ENCODE results near the gene SPRR2G.
A peak's percentile ranks its signal among the peaks of the same experiment; 100 is the strongest.
"Not testable (repeated sequence)": the region's sequence is repeated elsewhere in the genome, so short reads cannot be mapped to it uniquely, and the experiment has no call there.

Gene SPRR2G

GRCh38 chr1:153150846-153151245 lies at the start of gene SPRR2G:
SPRR2G (minus strand) TSS chr1:153150890; CDS start chr1:153150110, 780 bp downstream.
- no peak for DNase-seq (ENCODE audit: low read depth in 3 of 3)

- no peak for DNase-seq (ENCODE audit: low read depth in 3 of 3)
These were observed 44.5 kb upstream of the SPRR2G start for GRCh38 chr1:153195216-153195615.

GRCh38 chr1:153194331-153195050 lies 43.8 kb upstream of the SPRR2G start:
- no peak for DNase-seq (ENCODE audit: low read depth in 3 of 3)

GRCh38 chr1:153192697-153193096 lies 42.0 kb upstream of the SPRR2G start:
- peak in 1 of 3 experiments; percentile 2 for DNase-seq (ENCODE audit: low read depth in 3 of 3)

GRCh38 chr1:153190373-153190772 lies 39.7 kb upstream of the SPRR2G start:
- DNase-seq (ENCODE audit: low read depth in 3 of 3): no peak

GRCh38 chr1:153188301-153188700 lies 37.6 kb upstream of the SPRR2G start:
- DNase-seq (ENCODE audit: low read depth in 3 of 3): not testable (repeated sequence)

- no peak for DNase-seq (ENCODE audit: low read depth in 3 of 3)
These were observed 29.9 kb upstream of the SPRR2G start for GRCh38 chr1:153180556-153180955.

GRCh38 chr1:153178922-153179321 lies 28.2 kb upstream of the SPRR2G start:
- no peak for DNase-seq (ENCODE audit: low read depth in 3 of 3)

GRCh38 chr1:153174624-153175023 lies 23.9 kb upstream of the SPRR2G start:
- no peak for DNase-seq (ENCODE audit: low read depth in 3 of 3)

GRCh38 chr1:153168686-153169085 lies 18.0 kb upstream of the SPRR2G start:
- no peak for DNase-seq (ENCODE audit: low read depth in 3 of 3)

GRCh38 chr1:153155541-153155940 lies 4.9 kb upstream of the SPRR2G start:
- DNase-seq (ENCODE audit: low read depth in 3 of 3): no peak

GRCh38 chr1:153152481-153152880 lies 1.8 kb upstream of the SPRR2G start:
- no peak for DNase-seq (ENCODE audit: low read depth in 3 of 3)

- no peak for DNase-seq (ENCODE audit: low read depth in 3 of 3)
These were observed 9.3 kb downstream of the SPRR2G start for GRCh38 chr1:153141377-153141776.

- no peak for DNase-seq (ENCODE audit: low read depth in 3 of 3)
These were observed 10.2 kb downstream of the SPRR2G start for GRCh38 chr1:153140484-153140883.

GRCh38 chr1:153133743-153134142 lies 16.9 kb downstream of the SPRR2G start:
- DNase-seq (ENCODE audit: low read depth in 3 of 3): no peak

- no peak for DNase-seq (ENCODE audit: low read depth in 3 of 3)
These were observed 17.4 kb downstream of the SPRR2G start for GRCh38 chr1:153133267-153133666.

GRCh38 chr1:153128688-153129087 lies 22.0 kb downstream of the SPRR2G start:
- not testable (repeated sequence) for DNase-seq (ENCODE audit: low read depth in 3 of 3)

- no peak for DNase-seq (ENCODE audit: low read depth in 3 of 3)
These were observed 23.4 kb downstream of the SPRR2G start for GRCh38 chr1:153127296-153127695.

- no peak for DNase-seq (ENCODE audit: low read depth in 3 of 3)
These were observed 25.2 kb downstream of the SPRR2G start for GRCh38 chr1:153125536-153125935.

- DNase-seq (ENCODE audit: low read depth in 3 of 3): not testable (repeated sequence)
These were observed 26.9 kb downstream of the SPRR2G start for GRCh38 chr1:153123793-153124192.

- DNase-seq (ENCODE audit: low read depth in 3 of 3): no peak
These were observed 27.8 kb downstream of the SPRR2G start for GRCh38 chr1:153122831-153123421.

- no peak for DNase-seq (ENCODE audit: low read depth in 3 of 3)
These were observed 29.7 kb downstream of the SPRR2G start for GRCh38 chr1:153120945-153121344.

- no peak for DNase-seq (ENCODE audit: low read depth in 3 of 3)
These were observed 31.2 kb downstream of the SPRR2G start for GRCh38 chr1:153119491-153119971.
